Endometrium (tissue), 2 donors: ENCODE data around the gene HBA2.
"Not testable (repeated sequence)": the region's sequence is repeated elsewhere in the genome, so short reads cannot be mapped to it uniquely, and the experiment has no call there.

ENCODE experiments used
- FAIRE-seq: peaks from 2 replicates; lab custom pipeline; 2012; peaks lifted over from hg19 to GRCh38; lab: Jason Lieb, UNC
- donor health status: control.
- donor health status: control.

HBA2 gene

GRCh38 chr16:155031-155398 lies 17.7 kb upstream of the HBA2 start:
- FAIRE-seq: no peak

GRCh38 chr16:159136-159849 lies 13.4 kb upstream of the HBA2 start:
- FAIRE-seq: no peak

- not testable (repeated sequence) for FAIRE-seq
Measured at GRCh38 chr16:160242-160641, 12.4 kb upstream of the HBA2 start.

GRCh38 chr16:160691-161190 lies 11.9 kb upstream of the HBA2 start:
- no peak for FAIRE-seq

GRCh38 chr16:162271-162991 lies 10.2 kb upstream of the HBA2 start:
- no peak for FAIRE-seq

GRCh38 chr16:163139-163538 lies 9.5 kb upstream of the HBA2 start:
- FAIRE-seq: not testable (repeated sequence)

GRCh38 chr16:163696-164095 lies 9.0 kb upstream of the HBA2 start:
- FAIRE-seq: not testable (repeated sequence)

GRCh38 chr16:164134-164823 lies 8.4 kb upstream of the HBA2 start:
- not testable (repeated sequence) for FAIRE-seq

- no peak for FAIRE-seq
Measured at GRCh38 chr16:164827-165538, 7.7 kb upstream of the HBA2 start.

GRCh38 chr16:165539-166374 lies 6.9 kb upstream of the HBA2 start, which contains the start of gene HBM:
Gene HBM (plus strand): TSS chr16:165978. CDS start chr16:165998, 20 bp downstream.
- no peak for FAIRE-seq

GRCh38 chr16:166375-167121 lies 6.1 kb upstream of the HBA2 start:
- FAIRE-seq: no peak

GRCh38 chr16:167122-167690 lies 5.5 kb upstream of the HBA2 start:
- FAIRE-seq: no peak

GRCh38 chr16:168424-168823 lies 4.3 kb upstream of the HBA2 start:
- no peak for FAIRE-seq

GRCh38 chr16:169014-169413 lies 3.7 kb upstream of the HBA2 start:
- FAIRE-seq: no peak

GRCh38 chr16:170088-170507 lies 2.6 kb upstream of the HBA2 start:
- not testable (repeated sequence) for FAIRE-seq

GRCh38 chr16:170788-171187 lies 1.9 kb upstream of the HBA2 start:
- FAIRE-seq: no peak

- FAIRE-seq: not testable (repeated sequence)
Measured at GRCh38 chr16:173211-173854, 657 bp downstream of the HBA2 start.

GRCh38 chr16:173928-174769 lies 1.5 kb downstream of the HBA2 start:
- not testable (repeated sequence) for FAIRE-seq
